ENCODE results near the gene ADAMTS14. TPM values are rescaled to one million over a fixed set of nuclear protein-coding genes. Genes with fewer than 3 reads are reported as not detected.

ADAMTS14 gene
- total and polyA plus RNA-seq, 7 donors = 0.03 to 0.18 (median 0.06) TPM; not detected in 3

DNA sequence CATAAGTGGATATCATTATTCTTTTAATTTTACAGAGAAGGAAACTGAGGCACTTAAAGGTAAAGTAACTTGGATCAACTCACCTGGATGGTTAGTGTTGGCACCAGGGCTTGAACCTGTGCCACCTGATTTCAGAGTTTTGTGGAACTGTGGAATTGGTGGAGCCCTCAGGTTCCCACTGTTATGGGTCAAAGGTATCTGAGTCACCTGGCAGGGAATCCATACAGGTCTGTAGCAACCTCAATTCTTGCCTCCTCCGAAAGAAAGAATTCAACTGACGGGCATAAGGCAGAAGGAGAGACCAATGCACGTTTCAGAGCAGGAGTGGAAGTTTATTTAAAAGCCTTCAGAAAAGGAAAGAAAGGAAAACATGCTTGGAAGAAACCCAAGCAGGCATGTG is 25.2 kb upstream of the ADAMTS14 start:
- Histone ChIP-seq H3K27me3 (ENCODE audit: insufficient read depth in 3 of 3, low read length in 2 of 3) (no peaks in the 10 kb centered on the region), H3K4me1 (no peaks in the 10 kb centered on the region), H3K27ac (no peak overlapping the region), H3K9me3 (no peaks in the 10 kb centered on the region), H3K4me3 (no peak overlapping the region), H3K36me3 (ENCODE audit: insufficient read depth in 1 of 2, low read depth in 1 of 2) (no peaks in the 10 kb centered on the region)
- intact Hi-C loops (cut with DNase I) = no loop called here
- ATAC-seq = no peak
- no peak for DNase-seq
- TF ChIP-seq, protein P1, sequence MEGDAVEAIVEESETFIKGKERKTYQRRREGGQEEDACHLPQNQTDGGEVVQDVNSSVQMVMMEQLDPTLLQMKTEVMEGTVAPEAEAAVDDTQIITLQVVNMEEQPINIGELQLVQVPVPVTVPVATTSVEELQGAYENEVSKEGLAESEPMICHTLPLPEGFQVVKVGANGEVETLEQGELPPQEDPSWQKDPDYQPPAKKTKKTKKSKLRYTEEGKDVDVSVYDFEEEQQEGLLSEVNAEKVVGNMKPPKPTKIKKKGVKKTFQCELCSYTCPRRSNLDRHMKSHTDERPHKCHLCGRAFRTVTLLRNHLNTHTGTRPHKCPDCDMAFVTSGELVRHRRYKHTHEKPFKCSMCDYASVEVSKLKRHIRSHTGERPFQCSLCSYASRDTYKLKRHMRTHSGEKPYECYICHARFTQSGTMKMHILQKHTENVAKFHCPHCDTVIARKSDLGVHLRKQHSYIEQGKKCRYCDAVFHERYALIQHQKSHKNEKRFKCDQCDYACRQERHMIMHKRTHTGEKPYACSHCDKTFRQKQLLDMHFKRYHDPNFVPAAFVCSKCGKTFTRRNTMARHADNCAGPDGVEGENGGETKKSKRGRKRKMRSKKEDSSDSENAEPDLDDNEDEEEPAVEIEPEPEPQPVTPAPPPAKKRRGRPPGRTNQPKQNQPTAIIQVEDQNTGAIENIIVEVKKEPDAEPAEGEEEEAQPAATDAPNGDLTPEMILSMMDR (IDR thresholded peaks at IDR 0.05) = no peak
- WGBS, 3 donors = 64 to 98% (median 64%) methylated on average over 2 to 3 of the region's 3 CpGs

DNA sequence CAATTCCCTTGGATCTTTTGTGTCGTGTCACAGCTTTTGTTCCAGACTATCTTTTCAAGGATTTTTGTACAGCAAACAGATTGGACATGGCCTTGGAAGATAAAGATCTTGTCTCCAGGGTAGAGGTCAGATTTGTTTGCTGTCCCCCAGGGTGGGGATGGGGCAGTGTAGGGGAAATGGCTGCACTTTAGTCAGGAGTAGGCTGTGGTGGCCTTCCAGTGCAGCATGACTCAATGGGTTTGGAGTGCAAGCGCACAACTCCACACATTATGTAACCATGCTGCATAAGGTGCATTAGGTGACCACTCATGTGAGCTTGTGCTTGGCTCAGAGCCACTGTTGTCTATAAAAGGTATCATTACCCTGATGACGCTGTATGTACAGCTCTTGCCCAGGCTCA is 23.9 kb upstream of the ADAMTS14 start:
- 95 to 98% (median 96%) methylated on average over 3 of the region's 3 CpGs for WGBS, 3 donors

DNA sequence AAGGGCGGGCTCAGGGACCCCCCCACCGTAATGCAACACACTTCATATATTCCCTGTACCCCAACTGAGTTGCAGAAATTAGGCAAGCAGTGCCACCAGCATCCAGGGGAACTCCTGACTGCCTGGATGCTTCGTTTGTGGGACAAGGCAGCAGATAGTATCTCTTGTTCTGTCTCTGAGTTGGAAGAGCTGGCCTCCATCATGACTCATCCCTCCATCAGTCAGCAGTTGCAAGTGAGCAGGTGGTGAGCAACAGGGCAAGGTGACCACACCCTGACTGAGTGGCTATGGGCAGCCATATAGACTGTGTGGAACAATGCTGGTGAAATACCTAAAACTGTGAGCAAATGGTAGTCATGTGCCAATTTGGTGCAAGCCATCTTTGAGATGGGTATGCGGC is 22.8 kb upstream of the ADAMTS14 start:
- DNase-seq = no peak
- Histone ChIP-seq H3K9me3 (no peaks in the 10 kb centered on the region), H3K36me3 (ENCODE audit: insufficient read depth in 1 of 2, low read depth in 1 of 2) (no peaks in the 10 kb centered on the region), H3K27me3 (ENCODE audit: insufficient read depth in 3 of 3, low read length in 2 of 3) (no peaks in the 10 kb centered on the region), H3K4me3 (no peak overlapping the region), H3K27ac (no peak overlapping the region), H3K4me1 (no peaks in the 10 kb centered on the region)
- ATAC-seq = no peak
- WGBS, 3 donors = 71 to 86% (median 82%) methylated on average over 4 of the region's 4 CpGs
- TF ChIP-seq, protein P1 (IDR thresholded peaks at IDR 0.05) = no peak
- intact Hi-C loops (cut with DNase I) = no loop called here

More for the DNA sequence above, 23.9 kb upstream of the ADAMTS14 start:
- TF ChIP-seq, protein P1 (IDR thresholded peaks at IDR 0.05) = no peak
- intact Hi-C loops (cut with DNase I) = no loop called here
- H3K4me3 ChIP-seq = no peak overlapping the region
- H3K36me3 ChIP-seq (ENCODE audit: insufficient read depth in 1 of 2, low read depth in 1 of 2) = no peaks in the 10 kb centered on the region
- no peak overlapping the region for H3K27ac ChIP-seq
- ATAC-seq = no peak
- H3K27me3 ChIP-seq (ENCODE audit: insufficient read depth in 3 of 3, low read length in 2 of 3) = no peaks in the 10 kb centered on the region
- no peaks in the 10 kb centered on the region for H3K4me1 ChIP-seq
- no peak for DNase-seq
- no peaks in the 10 kb centered on the region for H3K9me3 ChIP-seq

DNA sequence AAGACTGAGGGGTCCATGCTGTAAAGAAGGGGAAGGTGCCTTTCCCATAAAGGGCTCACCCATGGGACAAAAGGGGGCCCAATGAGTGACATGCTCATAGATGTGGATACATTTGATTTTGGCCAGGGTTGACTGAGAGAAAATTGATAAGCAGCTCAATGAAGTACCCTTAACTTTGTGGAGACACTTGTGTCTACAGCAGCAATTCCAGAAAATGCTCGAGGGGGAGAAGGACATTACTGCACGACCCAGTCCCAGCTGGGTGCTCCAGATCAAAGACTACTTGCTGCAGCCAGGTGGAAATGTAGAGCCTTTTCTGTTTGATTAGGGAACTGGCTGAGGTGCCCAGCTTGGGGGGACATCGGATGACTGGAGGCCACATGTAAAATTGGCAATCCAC is 22.2 kb upstream of the ADAMTS14 start:
- H3K4me1 ChIP-seq = no peaks in the 10 kb centered on the region
- H3K9me3 ChIP-seq = no peaks in the 10 kb centered on the region
- H3K36me3 ChIP-seq (ENCODE audit: insufficient read depth in 1 of 2, low read depth in 1 of 2) = no peaks in the 10 kb centered on the region
- ATAC-seq (no peak), DNase-seq (no peak)
- 79 to 86% (median 85%) methylated on average over 3 of the region's 3 CpGs for WGBS, 3 donors
- TF ChIP-seq, protein P1 (IDR thresholded peaks at IDR 0.05) = no peak
- H3K4me3 ChIP-seq = no peak overlapping the region
- intact Hi-C loops (cut with DNase I) = no loop called here
- H3K27ac ChIP-seq = no peak overlapping the region
- no peaks in the 10 kb centered on the region for H3K27me3 ChIP-seq (ENCODE audit: insufficient read depth in 3 of 3, low read length in 2 of 3)

DNA sequence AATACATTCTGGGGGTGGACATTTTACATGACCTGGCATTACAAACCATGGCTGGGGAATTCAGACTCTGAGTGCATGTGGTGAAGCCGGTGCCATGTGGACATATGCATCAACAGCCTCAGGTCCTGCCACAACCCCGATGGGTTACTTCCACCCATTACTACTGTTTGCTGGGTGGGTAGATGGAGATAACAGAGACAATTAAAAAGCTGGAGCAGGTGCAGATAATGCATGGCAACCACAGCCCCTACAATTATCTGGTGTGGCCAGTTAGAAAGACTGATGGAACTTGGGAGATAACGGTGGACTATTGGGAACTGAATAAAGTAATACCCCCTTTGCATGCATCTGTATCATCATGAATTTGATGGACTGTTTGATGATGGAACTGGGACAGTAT is 21.6 kb upstream of the ADAMTS14 start:
- no peak overlapping the region for H3K4me3 ChIP-seq
- intact Hi-C loops (cut with DNase I) = no loop called here
- WGBS, 3 donors = 96% methylated on average over 3 of the region's 3 CpGs
- DNase-seq (no peak), ATAC-seq (no peak)
- H3K27me3 ChIP-seq (ENCODE audit: insufficient read depth in 3 of 3, low read length in 2 of 3) = no peaks in the 10 kb centered on the region
- TF ChIP-seq, protein P1 (IDR thresholded peaks at IDR 0.05) = no peak
- no peaks in the 10 kb centered on the region for H3K36me3 ChIP-seq (ENCODE audit: insufficient read depth in 1 of 2, low read depth in 1 of 2)
- no peaks in the 10 kb centered on the region for H3K9me3 ChIP-seq
- no peaks in the 10 kb centered on the region for H3K4me1 ChIP-seq
- no peak overlapping the region for H3K27ac ChIP-seq
